HL-60 (cell line): ENCODE results near the gene TAS2R13.

ENCODE experiments used
- DNase-seq, 2 experiments: peaks; one replicate each; pipeline ENCODE4 v3.0.0-alpha.2; 2010 to 2020; ENCODE audit warnings: low read depth in 1 of 2, low spot score in 1 of 2
- H3K27ac ChIP-seq: fragments of 250-450 bp; sonication (Bioruptor Pico); replicated peaks from 2 replicates; pipeline ENCODE4 v1.5.1; 2020; ENCODE audit warnings: mild to moderate bottlenecking, moderate library complexity
- H3K27me3 ChIP-seq: fragments of 250-450 bp; sonication (Bioruptor Pico); 2 replicates; pipeline ENCODE4 v1.5.1; 2021; ENCODE audit warnings: mild to moderate bottlenecking, moderate library complexity; ENCODE audit not compliant: insufficient read depth, poor library complexity, severe bottlenecking
- H3K4me3 ChIP-seq: replicated peaks from 2 replicates; pipeline ENCODE4 v1.5.1; 2011; ENCODE audit warnings: mild to moderate bottlenecking, control low read depth, low read length; ENCODE audit not compliant: insufficient read depth
- GABPA ChIP-seq: IDR thresholded peaks from 2 replicates; pipeline ENCODE4 v1.6.1; 2012; ENCODE audit warnings: low read depth
- POLR2AphosphoS5 ChIP-seq: IDR thresholded peaks from 2 replicates; pipeline ENCODE4 v1.6.1; 2012; ENCODE audit warnings: low read depth
- REST ChIP-seq: IDR thresholded peaks from 2 replicates; pipeline ENCODE4 v1.6.1; 2012; ENCODE audit warnings: low read depth; ENCODE audit not compliant: insufficient replicate concordance
- SPI1 ChIP-seq: IDR thresholded peaks from 2 replicates; pipeline ENCODE4 v1.6.1; 2012; ENCODE audit warnings: low read depth, mild to moderate bottlenecking, borderline replicate concordance
- long read RNA-seq: library from polyadenylated mRNA; unstranded; transcript quantifications from one replicate; pipeline ENCODE4 v2.0.0, GENCODE V29; 2020
- TF ChIP-seq, protein P1 (sequence below): IDR thresholded peaks from one replicate; pipeline ENCODE4 v1.5.1; 2011; ENCODE audit warnings: low read length, control low read depth, inconsistent platforms; ENCODE audit not compliant: insufficient read depth

TAS2R13 gene
- long read RNA-seq = 0 reads

GRCh38 chr12:10909462-10909861 is at the start of gene TAS2R13:
TAS2R13 (minus strand) TSS chr12:10909562; CDS start chr12:10909298, 264 bp downstream.
- TF ChIP-seq POLR2AphosphoS5 = no peak
- Histone ChIP-seq H3K27me3 (no peaks in the 10 kb centered on the region), H3K27ac (no peak within 1 kb of the TSS)

DNA sequence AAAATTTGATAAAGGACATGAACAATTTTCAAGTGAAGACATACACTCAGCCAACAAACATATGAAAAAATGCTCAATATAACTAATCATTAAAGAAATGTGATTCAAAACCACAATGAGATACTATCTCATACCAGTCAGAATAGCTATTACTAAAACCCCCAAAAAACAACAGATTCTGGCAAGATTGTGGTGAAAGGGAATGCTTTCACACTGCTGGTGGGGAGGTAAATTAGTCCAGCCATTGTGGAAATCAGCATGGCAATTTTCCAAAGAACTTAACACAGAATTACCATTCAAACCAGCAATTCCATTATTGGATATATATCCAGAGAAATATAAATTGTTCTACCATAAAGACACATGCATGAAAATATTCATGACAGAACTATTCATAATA is 48.4 kb upstream of the TAS2R13 start:
- H3K27ac ChIP-seq = no peak overlapping the region
- no peak for DNase-seq
- H3K4me3 ChIP-seq = no peak overlapping the region
- H3K27me3 ChIP-seq = no peaks in the 10 kb centered on the region
- TF ChIP-seq POLR2AphosphoS5 (no peak), REST (no peak), SPI1 (no peak), GABPA (no peak)
- TF ChIP-seq, protein P1, sequence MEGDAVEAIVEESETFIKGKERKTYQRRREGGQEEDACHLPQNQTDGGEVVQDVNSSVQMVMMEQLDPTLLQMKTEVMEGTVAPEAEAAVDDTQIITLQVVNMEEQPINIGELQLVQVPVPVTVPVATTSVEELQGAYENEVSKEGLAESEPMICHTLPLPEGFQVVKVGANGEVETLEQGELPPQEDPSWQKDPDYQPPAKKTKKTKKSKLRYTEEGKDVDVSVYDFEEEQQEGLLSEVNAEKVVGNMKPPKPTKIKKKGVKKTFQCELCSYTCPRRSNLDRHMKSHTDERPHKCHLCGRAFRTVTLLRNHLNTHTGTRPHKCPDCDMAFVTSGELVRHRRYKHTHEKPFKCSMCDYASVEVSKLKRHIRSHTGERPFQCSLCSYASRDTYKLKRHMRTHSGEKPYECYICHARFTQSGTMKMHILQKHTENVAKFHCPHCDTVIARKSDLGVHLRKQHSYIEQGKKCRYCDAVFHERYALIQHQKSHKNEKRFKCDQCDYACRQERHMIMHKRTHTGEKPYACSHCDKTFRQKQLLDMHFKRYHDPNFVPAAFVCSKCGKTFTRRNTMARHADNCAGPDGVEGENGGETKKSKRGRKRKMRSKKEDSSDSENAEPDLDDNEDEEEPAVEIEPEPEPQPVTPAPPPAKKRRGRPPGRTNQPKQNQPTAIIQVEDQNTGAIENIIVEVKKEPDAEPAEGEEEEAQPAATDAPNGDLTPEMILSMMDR = no peak

More at GRCh38 chr12:10909462-10909861, at the start of gene TAS2R13:
- no peak for DNase-seq
- no peak within 1 kb of the TSS for H3K4me3 ChIP-seq

DNA sequence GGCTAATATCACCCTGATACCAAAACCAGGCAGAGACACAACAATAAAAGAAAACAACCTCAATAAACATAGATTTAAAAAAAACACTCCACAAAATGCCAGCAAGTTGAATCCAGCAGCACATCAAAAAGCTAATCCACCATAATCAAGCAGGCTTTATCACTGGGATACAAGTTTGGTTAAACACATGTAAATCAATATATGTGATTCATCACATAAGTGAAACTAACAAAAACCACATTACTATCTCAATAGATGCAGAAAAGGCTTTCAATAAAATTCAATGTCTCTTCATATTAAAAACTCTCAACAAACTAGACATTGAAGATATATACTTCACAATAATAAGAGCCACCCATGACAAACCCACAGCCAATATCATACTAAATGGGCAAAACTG is 46.7 kb upstream of the TAS2R13 start:
- H3K27me3 ChIP-seq = no peaks in the 10 kb centered on the region
- TF ChIP-seq, protein P1 = no peak
- TF ChIP-seq GABPA (no peak), SPI1 (no peak), REST (no peak), POLR2AphosphoS5 (no peak)
- H3K27ac ChIP-seq = no peak overlapping the region
- no peak for DNase-seq
- no peak overlapping the region for H3K4me3 ChIP-seq

DNA sequence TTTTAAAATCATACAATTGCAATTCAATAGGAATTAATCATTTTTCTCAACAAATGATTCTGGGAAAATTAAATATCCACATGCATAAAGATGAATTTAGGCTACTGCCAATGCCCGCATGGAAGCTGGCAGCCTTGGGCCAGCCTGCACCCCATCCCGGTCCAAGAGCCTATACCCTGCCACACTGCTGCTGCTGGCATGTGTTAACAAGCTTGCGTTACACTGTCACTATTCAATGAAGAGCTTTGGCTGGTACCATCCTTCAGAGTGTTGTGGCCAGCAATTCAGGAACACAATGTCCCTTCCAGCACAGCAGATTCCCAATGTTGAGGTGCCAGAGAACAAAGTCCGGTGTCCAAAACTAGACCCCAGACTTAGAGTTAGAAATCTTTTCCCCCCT is 43.3 kb upstream of the TAS2R13 start:
- no peak overlapping the region for H3K27ac ChIP-seq
- no peak overlapping the region for H3K4me3 ChIP-seq
- DNase-seq = no peak
- no peaks in the 10 kb centered on the region for H3K27me3 ChIP-seq
- TF ChIP-seq REST (no peak), SPI1 (no peak), POLR2AphosphoS5 (no peak), GABPA (no peak)
- TF ChIP-seq, protein P1 = no peak
